H1 (cell line): Measurements from ENCODE around the gene OTX2. TPM values are rescaled to one million over a fixed set of nuclear protein-coding genes. Genes with fewer than 3 reads are reported as not detected.

ENCODE experiments used
- CHD7 ChIP-seq: fragments of 300-600 bp; sonication (generic); IDR thresholded peaks from 2 replicates; pipeline ENCODE4 v1.7.1; 2012; ENCODE audit warnings: low read length, moderate library complexity, mild to moderate bottlenecking, inconsistent platforms; ENCODE audit not compliant: insufficient replicate concordance
- E2F6 ChIP-seq: IDR thresholded peaks from 2 replicates; pipeline ENCODE4 v1.6.1; 2012; ENCODE audit warnings: inconsistent platforms
- FOSL1 ChIP-seq: IDR thresholded peaks from 2 replicates; pipeline ENCODE4 v1.6.1; 2011; ENCODE audit warnings: mild to moderate bottlenecking, low read depth, low read length, moderate library complexity; ENCODE audit not compliant: insufficient read depth
- GTF2F1 ChIP-seq: IDR thresholded peaks from 2 replicates; pipeline ENCODE4 v1.6.1; 2012; ENCODE audit warnings: low read depth, low read length, improper control_type of control experiment, borderline replicate concordance
- HDAC6 ChIP-seq: IDR thresholded peaks from one replicate; pipeline ENCODE4 v1.7.1; 2012; ENCODE audit warnings: low read depth, mild to moderate bottlenecking, inconsistent platforms, low read length, moderate library complexity
- KDM5A ChIP-seq: fragments of 200-600 bp; IDR thresholded peaks from 2 replicates; pipeline ENCODE4 v1.7.1; 2012; ENCODE audit warnings: mild to moderate bottlenecking, low read length, inconsistent platforms, mixed read lengths
- PHF8 ChIP-seq: fragments of 200-600 bp; sonication (generic); conservative IDR thresholded peaks from 2 replicates; pipeline ENCODE4 v1.7.1; 2012; ENCODE audit warnings: low read depth, mild to moderate bottlenecking, inconsistent platforms, low read length, moderate library complexity
- SIN3A ChIP-seq, 2 experiments: IDR thresholded peaks in 1 of 2; conservative IDR thresholded peaks in 1 of 2; 2 replicates each; pipeline ENCODE4 v1.6.1; 2011 to 2012; ENCODE audit warnings: low read length in 2 of 2, improper control_type of control experiment in 1 of 2, low read depth in 1 of 2, mild to moderate bottlenecking in 1 of 2
- TAF1 ChIP-seq: IDR thresholded peaks from 2 replicates; pipeline ENCODE4 v1.6.1; 2011; ENCODE audit warnings: mild to moderate bottlenecking, low read depth, low read length
- polyA plus RNA-seq, 7 experiments: library from polyadenylated mRNA; depleted of rRNA in 3 of 7; stranded (reverse) in 5 of 7; unstranded in 2 of 7; fragments of >200 nt in 5 of 7; fragments of 200-250 nt in 2 of 7; gene quantifications; 1 replicate in 5 of 7; 2 replicates in 1 of 7; 4 replicates in 1 of 7; pipeline versions ENCODE4 v1.2.1 to v1.2.3, GENCODE V29; 2011 to 2013; ENCODE audit warnings: missing spikeins in 2 of 7, mixed read lengths in 2 of 7
- total RNA-seq: library from RNA; stranded (reverse); fragmentation: NEBNext Ultra II Directional; extraction: Animal tissue kit (Norgen Biotek cat#: 25700); gene quantifications from 2 replicates; pipeline ENCODE4 v1.2.1, GENCODE V29; 2021

The OTX2 gene
- total and polyA plus RNA-seq, 2 of the 8 experiments (the other 6 are each of a cell fraction or from before 2014, with no cell fraction given) = 33.9 to 155 TPM

- no peak for TF ChIP-seq CHD7
- TF ChIP-seq FOSL1 = no peak
- TF ChIP-seq GTF2F1 = no peak
- peak; percentile 87 for TF ChIP-seq E2F6
- 0 out of 2 replicates have a peak, but pooled peaks have one; percentile 24 for TF ChIP-seq TAF1
- TF ChIP-seq PHF8 = peak; percentile 54; the same call in 1 of the 2 replicates
- no peak for TF ChIP-seq HDAC6
- TF ChIP-seq SIN3A (conservative IDR thresholded peaks at IDR 0.05 in 1 of 2, IDR thresholded peaks at IDR 0.05 in 1 of 2; ENCODE audit: low read depth in 1 of 2, low read length in 2 of 2) = peak in 1 of 2 experiments; percentile 38; a peak in 1 of 4 replicates
- no peak for TF ChIP-seq KDM5A
Observed at GRCh38 chr14:56794557-56795283, 15.6 kb downstream of the OTX2 start (continued).
